SW 1271 (cell line): ENCODE measurements around the gene MLH1.
"Not testable (repeated sequence)": the region's sequence is repeated elsewhere in the genome, so short reads cannot be mapped to it uniquely, and the experiment has no call there.

ENCODE experiments used
- DNase-seq, 2 experiments: peaks; one replicate each; lab custom pipeline; 2025; lab: John Stamatoyannopoulos, UW

The MLH1 gene

DNA sequence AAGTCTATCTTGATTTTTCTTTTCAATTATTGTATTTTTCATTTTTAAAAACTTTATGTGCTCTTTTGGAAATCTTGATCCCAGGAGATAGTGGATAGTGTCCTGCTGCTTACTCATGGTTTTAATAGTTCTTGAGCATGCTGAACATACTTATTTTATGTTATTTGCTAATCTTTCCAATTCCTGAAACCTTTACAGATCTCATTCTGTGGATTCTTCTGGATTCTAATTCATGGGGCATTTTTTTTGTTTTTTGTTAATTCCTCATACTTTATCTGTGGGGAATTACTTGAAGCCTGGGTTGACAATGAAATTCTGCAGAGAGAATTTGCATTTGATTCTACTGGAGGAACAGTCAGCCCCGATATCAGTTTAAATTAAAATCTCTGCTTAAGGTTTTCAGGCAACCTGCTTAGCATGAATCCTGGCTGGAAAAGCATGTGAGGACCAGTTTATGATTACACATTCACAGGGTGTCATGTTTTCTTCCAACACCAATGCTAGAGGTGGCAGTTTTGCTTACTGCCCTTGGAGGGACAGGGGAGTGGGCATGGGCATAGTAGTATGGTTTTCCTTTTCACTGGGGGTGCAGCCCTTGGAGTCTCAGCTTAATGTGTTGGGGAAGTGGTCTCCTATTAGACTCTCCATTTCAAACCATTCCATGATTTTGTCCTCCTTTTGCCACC, 46.0 kb downstream of the MLH1 start:
- DNase-seq, result no peak

DNA sequence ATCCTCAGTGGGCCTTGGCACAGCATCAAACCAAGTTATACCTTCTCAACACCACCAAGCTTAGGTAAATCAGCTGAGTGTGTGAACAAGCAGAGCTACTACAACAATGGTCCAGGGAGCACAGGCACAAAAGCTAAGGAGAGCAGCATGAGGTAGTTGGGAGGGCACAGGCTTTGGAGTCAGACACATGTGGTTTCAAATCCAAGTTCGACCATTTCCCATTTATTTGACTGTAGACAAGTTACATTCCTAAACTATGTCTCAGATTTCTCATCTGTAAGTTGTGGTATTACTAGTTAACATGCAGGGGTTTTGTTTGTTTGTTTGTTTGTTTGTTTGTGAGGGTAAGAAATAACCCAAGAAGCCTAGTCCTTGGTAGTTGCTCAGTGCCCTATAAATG, 46.9 kb downstream of the MLH1 start:
- no peak for DNase-seq

DNA sequence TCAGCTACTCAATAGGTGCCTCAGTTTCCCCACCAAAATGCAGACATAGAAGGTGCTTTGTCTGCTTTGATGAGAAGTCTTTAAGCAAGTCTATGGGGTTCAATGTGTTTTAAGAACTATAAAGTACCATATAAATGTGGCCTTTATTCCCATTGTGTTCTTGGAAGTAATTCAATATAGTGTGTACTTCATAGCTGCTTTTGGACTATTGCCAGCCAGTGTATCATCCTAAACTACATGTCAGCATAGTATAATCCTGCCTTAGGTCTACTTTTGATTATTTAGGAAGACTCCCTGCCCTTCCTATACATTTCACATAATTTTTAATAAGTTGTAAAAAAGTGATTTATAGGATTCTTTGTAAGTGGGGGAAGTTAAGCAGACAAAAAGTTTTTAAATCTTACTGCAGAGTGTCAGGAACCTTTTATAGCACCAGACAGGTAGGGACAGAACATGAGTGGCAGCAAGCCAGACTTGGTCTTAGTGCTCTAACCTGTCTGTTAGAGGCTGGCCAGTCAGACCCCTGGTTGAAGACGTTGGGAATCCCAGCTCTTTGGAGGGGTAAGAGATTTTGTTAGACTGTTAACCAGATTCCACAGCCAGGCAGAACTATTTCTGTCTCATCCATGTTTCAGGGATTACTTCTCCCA, 48.4 kb downstream of the MLH1 start:
- no peak for DNase-seq

DNA sequence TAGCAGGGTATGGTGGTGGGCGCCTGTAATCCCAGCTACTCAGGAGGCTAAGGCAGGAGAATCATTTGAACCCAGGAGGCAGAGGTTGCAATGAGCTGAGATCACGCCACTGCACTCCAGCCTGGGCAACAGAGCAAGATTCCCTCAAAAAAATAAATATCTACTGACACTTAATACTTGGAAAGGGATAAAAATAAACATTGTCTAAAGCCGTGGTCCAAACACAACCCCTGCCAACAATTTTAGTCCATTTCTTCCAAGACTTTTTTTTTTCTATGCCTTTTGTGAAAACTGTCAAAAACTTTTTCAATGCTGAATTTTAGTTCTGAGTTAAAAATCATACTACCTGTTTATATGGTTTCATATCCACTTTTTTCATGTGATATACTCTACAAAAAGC, 49.4 kb downstream of the MLH1 start:
- not testable (repeated sequence) for DNase-seq

DNA sequence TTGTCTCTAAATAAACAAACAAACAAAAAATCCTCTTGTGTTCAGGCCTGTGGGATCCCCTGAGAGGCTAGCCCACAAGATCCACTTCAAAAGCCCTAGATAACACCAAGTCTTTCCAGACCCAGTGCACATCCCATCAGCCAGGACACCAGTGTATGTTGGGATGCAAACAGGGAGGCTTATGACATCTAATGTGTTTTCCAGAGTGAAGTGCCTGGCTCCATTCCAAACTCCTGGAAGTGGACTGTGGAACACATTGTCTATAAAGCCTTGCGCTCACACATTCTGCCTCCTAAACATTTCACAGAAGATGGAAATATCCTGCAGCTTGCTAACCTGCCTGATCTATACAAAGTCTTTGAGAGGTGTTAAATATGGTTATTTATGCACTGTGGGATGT, 57.0 kb downstream of the MLH1 start:
- no peak for DNase-seq

DNA sequence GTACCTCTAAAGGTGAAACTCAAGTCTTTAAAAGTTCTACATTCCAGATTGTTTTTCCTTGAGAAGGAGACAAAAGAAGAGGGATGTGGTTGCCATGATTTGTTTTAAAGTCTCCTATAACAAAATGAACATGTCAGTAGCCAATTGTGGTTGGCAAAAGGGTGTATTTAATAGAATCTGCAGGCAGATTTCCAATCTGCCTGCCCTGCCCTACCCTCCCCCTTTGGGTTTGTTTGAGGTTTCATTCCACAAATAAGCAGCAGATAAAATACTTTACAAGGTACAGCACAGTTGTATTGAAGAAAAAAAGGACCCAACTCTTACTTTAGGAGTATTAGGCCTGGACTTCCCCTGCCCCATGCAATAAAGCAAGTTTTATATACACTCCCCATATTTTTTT, 59.5 kb downstream of the MLH1 start:
- DNase-seq, result no peak

DNA sequence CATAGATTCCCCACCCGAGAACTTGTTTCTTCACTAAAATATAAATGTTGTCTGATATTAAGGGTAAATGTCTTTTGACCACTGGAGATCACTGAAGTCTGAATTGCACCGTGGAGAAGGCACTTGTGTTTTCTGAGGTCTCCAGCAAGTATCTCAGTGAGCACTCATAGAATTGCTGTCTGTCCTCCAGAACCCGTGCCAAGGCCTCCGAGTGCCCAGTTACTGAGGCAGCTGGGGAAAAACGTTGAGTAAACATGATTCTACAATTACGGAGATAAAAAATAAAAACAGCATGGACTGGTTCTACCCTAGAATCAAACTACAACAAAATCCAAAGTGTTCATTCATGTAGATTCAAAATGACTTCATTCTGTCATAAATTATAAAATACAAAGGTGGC, 60.0 kb downstream of the MLH1 start:
- no peak for DNase-seq

DNA sequence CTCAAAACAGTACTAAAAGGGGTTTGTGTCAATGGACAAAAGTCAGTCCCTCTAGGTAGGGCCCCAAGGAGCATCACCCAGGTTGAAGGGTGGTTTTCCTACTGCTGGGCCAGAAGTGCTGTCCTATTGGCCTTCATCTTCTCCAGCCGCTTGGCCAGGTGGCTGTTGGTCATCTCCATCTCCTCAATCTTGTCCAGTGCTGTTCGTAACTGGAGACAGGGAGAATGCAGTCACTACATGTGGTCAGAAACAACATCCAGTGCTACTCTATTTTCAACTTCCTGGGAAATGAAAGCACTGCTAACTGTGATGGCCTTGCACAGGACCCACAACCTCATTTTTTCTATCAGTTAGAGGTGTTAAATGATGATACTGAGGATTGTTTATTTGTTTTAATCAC, 60.4 kb downstream of the MLH1 start:
- no peak for DNase-seq

DNA sequence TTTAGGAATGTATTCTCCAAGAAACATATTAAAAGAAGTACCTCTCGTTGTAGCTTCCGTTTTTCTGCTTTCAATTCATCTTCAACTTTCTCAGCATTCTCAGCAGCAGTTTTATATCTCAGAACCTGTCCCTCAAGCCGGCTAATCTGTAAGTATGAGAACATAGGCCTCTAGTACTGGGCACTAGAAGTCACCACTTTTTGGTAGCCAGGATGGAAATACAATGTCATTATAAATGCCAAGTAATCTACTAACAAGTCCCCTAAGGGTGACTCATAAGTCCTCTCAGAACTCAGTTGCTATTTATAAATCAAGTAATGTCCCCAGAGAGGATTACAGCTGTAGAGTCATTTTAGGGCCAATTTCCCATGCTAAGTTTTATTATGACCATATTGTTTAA, 61.1 kb downstream of the MLH1 start:
- peak in 1 of 2 experiments; percentile 46 for DNase-seq

DNA sequence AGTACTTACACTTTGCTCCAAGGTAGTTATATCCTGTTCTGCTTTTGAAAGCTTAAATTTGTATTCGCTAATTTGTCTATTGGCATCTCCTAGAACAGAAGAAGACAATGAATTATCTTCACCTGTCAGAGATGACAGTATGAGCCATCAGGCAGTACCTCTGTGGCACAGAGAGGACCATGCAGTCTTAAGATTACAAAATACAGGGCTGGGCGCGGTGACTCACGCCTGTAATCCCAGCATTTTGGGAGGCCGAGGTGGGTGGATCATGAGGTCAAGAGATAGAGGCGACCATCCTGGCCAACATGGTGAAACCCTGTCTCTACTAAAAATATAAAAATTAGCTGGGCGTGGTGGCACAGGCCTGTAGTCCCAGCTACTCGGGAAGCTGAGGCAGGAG, 61.8 kb downstream of the MLH1 start:
- DNase-seq, result not testable (repeated sequence)

DNA sequence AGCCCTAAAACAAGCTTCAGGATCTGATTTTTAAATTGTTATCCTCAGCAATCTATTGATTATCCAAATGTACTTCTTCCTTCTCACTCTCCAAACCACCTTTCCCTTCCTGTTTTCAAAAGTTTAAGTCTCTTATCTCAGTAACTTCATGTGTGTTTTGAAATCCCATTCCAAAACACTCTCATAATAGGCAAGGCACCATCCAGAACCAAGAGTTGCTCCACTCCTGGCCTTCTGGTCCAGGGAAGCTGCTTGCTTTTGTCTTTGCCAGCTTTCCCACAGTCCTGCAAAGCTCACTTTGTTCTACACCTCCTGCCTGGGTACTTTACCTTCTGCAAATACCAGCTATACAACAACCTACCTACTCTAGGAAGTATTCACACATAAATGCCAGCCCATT, 63.5 kb downstream of the MLH1 start:
- no peak for DNase-seq

DNA sequence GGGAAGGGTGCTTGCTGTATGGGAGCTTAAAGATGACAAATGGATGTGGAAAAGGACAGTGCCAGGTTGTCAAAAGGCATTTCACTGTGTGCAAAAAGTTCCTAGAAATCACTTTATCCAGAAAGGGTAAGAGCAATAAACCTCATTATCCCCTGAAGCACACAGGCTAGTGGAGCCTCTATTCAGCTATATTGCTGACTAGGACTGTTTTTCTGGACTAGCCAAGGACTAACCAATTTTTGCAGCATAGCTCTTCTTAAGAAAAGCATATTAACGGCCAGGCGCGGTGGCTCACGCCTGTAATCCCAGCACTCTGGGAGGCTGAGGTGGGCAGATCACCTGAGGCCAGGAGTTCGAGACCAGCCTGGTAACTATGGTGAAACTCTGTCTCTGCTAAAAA, 64.8 kb downstream of the MLH1 start:
- no peak for DNase-seq

DNA sequence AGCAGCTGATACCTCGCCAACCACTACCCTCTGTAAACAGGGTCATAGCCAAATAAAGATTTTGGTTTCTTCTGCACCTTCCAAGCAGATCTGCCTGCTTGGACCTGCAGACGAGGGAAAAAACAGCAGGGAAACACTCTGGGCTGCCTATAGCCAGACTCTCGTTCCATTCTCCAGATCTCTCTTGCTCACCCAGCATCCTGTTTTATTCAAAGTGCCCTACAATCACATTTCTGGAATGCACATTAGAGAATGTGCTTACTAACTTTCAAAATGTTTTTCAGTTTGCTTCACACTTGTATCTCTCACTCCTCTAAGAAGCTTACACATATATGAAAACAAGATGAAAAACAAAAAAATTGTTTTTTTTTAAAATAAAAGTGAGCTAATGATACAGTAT, 71.4 kb downstream of the MLH1 start:
- no peak for DNase-seq

DNA sequence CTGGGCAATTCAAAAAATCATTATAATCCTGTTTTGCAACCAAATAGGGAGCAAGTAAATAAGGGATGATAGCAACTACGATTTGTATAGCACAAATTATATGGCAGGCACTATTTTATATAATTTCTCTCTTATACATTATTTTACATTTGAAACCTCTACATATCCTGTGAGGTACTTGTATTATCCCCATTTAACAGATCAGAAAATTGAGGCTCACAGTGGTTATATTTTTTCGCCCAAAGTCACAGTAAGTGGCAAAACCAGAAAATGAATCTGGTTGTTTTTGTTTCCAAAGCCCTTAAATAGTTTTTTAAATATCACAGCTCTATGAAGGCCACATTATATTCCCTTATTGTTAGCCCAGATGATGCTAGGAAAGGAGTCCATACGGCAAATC, 74.3 kb downstream of the MLH1 start:
- no peak for DNase-seq

DNA sequence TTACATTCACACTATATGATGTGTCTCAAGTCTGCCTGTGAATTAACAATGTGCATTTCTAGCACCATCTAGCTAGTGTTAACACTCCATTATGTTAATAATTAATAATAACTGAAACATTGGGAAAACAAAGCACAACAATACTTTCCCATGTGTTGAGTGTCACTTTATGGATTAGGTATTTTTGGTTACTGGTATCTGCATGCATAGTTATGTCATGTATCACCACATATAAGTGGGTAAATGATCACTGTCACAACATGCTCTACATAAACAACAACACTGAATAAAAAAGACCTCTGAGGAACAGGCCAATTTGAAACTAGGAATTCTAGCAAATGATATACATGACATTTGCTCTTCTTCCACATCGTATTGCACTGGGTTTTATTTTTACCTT, 74.7 kb downstream of the MLH1 start:
- no peak for DNase-seq

DNA sequence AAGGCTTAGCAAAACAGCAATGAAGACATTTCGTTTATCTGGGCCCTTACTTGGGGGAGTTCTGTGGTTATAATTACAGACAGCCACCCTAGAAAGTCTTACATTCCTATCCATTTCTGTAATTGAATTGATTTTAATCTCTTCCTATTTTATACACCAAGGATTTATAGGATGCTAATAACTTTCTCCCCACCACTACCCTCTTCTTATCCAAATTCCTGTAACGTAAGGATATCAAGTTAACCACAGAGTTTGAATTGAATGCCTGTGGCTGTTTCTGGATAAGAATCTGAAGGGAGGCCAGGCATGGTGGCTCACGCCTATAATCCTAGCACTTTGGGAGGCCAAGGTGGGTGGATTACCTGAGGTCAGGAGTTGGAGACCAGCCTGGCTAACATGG, 78.6 kb downstream of the MLH1 start:
- no peak for DNase-seq

DNA sequence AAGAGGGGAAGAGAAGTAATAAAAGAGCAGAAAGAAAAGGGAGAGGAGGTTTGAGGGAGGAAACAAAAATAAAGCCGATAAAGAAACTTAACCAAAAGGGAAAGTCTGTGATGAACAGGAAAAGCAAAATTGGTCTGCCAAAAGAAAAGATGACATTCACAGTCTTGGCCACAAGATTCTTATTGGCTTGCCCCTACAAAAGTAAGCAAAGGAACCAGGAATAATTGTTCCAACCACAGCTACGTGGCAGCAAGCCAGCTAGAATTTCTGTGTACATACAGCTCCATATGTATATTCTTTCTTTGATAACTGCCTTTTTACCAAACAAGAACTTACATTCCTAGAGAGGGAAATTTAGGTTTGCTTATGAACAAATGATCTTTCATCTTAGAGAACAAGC, 79.6 kb downstream of the MLH1 start:
- no peak for DNase-seq

DNA sequence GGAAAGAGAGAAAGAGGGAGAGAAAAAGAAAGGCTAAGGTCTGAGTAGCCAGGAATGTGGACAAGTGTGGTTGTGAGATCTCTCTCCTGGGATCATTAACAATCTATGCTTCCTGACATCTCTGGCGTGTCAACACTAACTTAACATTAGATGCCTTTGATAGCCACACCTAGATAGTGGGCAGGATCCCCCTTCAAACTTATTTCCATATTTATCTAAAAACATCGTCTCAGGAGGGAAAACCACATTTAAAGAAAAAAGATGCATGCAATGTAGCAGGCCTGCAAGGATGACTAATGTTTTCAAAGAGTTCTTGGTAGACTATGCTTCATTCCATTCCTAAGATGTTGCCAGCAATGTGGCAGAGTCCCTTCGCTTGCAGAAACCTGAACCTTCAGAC, 80.9 kb downstream of the MLH1 start:
- peak in 1 of 2 experiments; percentile 14 for DNase-seq

DNA sequence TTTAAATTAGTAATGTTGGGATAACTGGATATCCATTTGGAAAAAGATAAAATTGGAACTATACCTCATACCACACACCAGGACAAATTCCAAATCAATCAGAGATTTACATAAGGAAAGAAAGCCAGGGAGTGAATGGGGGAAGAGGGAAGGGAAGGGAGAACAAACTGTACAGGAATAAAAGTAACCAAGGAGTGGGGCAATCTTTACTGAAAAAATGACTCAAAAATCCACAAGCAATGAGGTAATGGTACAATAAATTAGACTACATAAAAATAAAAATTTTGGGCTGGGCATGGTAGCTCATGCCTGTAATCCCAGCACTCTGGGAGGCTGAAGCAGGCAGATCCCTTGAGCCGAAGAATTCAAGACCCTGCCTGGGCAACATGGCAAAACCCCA, 82.6 kb downstream of the MLH1 start:
- no peak for DNase-seq

DNA sequence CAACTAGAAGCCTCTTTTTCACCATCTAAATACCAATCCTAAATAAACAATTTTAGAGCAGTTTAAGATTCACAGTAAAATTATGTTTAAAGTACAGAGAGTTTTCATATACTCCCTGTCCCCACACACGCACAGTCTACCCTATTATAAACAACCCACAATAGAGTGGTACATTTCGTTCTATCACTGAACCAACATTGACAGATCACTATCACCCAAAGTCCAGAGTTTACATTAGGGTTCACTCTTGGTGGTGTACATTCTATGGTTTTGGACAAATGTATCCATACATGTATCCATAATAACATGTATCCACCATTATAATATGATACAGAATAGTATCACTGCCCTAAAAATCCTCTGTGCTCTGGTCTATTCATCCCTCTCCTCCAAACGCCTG, 89.0 kb downstream of the MLH1 start:
- no peak for DNase-seq

DNA sequence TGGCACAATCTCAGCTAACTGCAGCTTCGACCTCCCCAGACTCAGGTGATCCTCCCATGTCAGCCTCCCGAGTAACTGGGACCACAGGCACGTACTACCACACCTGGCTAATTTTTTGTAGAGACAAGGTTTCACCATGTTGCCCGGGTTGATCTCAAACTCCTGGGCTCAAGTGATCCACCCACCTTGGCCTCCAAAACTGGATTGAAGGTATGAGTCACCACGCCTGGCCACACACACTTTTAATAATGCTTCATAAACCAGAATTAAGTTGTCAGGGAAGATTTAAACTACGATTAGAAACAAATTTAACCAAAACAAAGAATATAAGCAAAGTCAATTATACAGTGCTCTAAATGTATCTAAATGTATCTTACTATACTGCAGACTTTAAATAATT, 93.6 kb downstream of the MLH1 start:
- DNase-seq, result no peak

DNA sequence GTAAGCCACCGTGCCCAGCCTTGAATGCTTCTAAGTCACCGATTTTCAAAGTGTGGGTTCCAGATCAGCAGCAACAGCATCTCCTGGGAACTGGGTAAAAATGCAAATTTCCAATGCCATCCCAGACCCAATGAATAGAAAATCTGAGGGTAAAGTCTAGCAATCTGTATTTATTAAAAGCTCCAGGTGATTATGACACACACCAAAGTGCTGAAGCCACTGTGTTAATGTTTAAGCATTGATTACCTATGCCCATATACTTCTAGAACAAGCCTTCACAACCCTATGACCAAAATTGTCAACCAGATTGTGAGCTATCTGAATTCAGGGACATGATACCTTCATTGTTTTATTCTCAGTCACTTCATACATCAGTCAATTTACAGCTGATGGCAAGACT, 94.6 kb downstream of the MLH1 start:
- no peak for DNase-seq

DNA sequence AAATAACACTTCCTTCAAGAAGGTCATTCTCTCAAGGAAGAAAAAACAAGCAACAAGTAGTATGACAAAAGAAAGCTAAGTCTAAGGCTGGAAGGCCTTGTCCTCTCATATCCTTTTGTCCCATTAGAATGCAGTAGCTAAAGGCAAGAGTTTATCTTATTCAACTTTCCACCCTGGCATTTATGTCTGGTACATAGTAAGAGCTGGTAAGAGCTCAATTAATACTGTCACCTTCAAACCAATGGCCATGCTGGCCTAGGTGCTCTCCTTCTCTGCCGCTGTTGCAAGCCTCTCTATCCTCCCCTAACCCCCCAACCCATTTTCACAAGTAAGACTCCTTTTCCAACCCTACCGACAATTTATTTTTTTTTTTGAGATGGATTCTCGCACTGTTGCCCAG, 99.2 kb downstream of the MLH1 start:
- DNase-seq, result no peak

DNA sequence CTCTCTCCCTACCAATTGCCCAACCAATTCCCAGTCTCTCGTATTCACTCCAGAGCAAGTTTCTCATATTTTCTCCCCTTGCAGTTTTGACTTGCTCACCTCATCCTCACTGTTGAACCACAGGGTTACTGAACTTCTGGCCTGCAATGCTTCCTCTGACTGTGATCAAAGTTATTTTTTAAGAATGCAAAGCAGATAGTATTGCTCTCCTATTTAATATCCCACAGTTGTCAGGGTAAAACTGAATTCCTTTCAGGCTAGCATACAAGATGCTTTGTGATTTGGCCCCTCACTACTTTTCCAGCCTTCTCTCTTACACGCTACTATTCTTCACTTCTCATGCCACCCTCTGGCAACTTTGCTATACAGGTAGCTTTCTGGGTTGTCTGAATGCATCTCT, 100.2 kb downstream of the MLH1 start:
- peak in 1 of 2 experiments; percentile 42 for DNase-seq
